Measurements from ENCODE around the gene HK2. TPM values are rescaled to one million over a fixed set of nuclear protein-coding genes. Genes with fewer than 3 reads are reported as not detected.

Gene HK2
- total RNA-seq, 1 donor from 2014 or later: 45.8 TPM

DNA sequence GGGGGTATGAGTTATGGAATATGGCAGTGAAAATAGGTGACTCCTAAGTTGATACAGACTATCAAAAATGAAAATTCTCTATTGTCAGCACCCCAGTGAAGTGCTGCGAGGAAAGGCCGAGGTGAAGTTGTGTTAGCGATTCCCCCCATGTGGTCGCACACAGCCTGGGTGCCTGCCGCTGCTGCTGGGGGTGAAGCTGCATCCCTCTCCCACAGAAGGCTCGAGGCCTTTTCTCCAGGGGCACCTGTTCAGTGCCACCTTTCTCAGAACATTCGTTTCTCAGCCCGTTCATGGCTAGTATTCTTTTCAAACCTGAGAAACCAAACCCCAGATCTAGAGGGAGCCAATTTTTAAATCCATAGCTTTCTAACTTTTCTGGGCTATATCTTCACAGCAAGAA lies 23.8 kb downstream of the HK2 start:
- no peak for DNase-seq

DNA sequence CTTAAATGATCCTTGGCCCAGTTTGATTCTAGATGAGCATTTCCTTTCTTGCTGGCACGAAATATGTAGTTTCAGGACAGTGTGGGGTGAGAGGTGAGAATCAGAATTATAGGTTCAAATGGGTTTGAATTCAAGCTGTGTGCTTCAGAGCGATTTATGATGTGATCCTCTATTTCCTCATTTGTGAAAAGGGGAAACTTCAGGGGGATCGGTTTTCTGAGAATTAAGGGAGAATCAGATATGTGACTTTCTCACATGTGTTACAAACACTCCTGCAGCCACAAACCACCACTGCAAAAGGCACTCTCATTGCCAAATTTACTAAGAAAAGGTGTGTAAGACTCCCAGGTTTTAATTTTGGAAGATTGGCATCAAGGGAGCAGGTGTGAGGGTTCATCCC lies 24.4 kb downstream of the HK2 start:
- DNase-seq: no peak

DNA sequence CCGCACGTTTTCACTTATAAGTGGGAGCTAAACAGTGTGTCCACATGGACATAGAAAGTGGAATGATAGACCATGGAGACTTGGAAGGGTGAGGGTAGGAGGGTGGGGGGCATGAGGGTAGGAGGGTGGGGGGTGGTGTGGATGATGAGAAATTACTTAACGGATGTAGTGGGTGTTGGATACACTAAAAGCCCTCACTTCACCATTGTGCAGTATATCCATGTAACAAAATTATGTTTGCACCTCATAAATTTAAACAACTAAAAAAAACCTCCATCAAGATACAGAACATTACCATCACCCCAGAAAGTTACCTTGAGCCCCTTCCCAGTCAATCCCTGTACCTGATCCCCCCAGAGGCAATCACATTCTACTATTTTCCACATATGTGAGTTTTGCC lies 26.2 kb downstream of the HK2 start:
- DNase-seq: no peak

- DNase-seq: no peak
Observed at GRCh38 chr2:74860521-74860920, 26.6 kb downstream of the HK2 start.

GRCh38 chr2:74861531-74861930 lies 27.6 kb downstream of the HK2 start:
- DNase-seq: no peak

DNA sequence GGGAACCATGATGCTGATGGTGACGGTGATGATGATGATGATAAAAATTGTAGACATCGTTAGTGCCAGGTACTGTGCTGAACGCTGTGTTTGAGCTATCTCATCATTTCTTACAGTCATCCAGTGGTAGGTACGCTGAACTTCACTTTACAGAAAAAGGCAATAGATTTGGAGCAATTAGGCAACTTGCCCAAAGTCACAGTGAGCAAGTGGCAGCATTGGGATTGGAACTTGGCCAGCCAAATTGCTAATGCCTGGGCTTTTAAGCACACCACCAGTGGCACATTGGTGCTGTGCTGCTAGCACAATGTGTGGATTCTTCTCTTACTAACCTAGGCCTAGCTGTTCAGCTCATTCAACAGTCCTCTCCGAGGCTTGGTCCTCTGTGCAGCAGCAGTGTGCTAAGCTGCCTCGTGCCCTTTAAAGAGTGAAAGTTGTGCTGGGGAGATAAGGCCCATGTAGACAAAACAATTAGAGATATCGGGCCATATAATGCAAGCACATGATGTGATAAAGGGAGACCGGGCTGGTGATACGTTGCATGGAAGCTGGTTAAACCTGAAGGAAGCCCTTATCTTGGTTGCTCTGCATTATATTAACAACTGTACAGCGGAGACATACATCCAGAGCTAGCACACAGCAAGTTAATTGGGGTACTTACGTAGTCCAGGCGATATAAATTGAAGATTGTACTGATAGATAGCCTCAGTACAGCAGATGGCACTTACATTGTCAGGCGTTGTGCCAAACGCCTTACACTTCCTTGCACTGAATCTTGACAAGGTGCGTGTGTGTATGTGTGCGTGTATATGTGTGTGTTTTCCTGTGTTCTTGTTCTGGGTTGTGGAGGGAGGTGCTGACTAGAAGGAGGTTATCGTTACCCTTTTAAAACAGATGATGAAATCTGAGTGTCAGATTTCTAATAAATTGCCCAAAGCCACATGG lies 28.4 kb downstream of the HK2 start:
- DNase-seq: no peak

DNA sequence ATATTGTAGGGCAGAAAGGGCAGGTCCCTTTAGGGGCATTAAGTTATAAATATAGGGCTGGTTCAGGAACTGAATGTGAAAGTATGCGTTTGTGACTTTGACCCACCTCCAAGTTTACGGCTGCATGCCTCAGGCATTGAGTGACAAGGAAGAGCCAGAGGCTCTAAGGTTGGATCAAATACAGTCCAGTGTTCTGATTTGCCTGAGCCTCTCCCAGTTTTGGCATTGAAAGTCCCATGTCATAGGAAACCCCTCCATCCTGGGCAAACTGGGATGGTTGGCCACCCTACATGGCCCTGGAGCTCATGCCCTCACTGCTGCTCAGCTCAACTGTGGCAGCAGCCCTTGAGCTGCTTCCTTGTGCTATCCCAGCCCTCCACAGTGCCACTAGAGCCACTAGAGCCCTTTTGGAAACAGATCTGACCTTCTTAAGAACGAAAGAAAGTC lies 29.9 kb downstream of the HK2 start:
- DNase-seq: no peak

DNA sequence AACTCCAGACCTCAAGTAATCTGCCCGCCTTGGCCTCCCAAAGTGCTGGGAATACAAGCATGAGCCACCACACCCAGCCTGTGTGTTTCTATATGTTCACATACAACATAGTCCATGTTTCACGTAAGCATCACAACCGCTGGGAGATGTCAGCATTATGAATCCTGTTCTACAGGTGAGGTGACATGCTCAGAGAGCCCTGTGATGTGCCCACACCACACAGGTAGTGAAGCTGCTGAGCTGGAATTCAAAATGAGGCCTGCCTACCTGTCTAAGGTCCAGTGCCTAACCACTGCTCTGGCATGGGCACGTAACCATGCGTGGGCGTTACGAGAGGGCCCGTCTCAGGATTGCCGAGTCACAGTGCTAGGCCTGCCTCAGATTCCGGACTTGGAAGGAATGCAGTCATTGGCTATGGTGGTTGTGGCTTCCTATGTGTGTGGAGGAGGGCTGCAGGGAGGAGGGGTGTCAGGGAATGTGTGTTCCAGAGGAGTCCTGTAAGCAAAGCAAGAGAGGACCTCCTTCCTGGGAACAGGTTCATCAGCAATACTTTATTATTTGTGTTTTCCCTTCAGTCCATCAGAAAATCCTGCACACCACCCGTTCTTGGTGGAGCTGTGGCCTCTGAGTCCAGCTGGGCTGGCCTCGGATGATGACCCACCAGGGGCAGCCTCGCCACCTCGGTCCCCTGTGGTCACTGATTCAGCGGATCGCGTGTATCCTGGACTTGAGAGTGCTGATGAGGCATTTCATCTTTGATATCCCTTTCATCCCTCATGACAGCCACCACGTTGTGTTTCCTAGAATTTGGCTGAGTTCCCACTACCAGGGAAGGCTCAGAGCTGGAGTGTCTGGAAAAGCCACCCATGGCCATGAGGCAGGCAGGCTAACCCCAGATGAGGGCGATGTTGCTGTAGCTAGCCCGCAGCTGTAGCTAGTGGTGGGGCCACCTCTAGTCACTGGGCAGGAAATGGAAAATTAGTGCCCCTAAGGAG lies 31.1 kb downstream of the HK2 start:
- no peak for DNase-seq

DNA sequence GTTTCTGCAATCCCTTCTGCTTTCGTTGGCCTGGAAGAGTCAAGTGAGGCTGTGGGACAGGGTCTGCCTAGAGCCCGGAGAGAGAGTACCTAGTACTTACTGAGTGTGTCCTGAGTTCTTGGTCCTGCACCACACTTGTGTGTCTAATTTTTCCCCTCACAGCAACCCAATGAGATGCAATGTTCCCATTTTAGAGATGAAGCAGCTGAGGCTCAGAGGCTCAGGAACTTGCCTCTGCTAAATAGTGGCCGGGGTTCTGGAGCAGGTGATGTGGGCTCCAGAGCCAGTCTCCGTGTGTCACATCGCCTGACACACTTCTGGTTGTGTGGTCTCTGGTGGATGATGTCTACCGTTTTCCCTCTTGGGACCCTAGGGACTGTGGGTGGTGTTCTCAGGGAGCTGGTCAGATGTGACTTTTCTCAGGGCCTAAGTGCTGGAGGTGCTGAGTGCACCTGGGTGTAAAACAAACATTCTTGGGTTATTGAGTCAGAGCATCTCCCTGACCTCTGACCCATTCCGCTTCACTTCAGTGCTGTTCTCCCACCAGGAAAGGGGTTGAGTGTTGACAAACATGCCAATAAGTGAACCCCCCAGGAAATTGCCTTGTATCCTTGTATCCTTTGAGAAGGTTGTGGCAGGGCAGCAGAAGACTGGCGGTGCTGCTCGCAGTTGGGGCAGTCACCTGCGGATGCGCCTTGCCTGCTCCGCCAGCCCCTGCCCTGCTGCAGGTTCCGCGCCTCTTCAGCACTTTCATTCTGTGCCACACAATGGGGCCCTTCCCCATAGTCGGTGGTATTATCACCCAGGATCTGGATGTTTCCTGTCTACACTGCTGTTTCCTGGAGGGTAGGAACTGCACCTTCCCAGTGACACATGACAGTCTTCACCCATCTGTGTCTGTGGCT lies 32.1 kb downstream of the HK2 start:
- DNase-seq: no peak

DNA sequence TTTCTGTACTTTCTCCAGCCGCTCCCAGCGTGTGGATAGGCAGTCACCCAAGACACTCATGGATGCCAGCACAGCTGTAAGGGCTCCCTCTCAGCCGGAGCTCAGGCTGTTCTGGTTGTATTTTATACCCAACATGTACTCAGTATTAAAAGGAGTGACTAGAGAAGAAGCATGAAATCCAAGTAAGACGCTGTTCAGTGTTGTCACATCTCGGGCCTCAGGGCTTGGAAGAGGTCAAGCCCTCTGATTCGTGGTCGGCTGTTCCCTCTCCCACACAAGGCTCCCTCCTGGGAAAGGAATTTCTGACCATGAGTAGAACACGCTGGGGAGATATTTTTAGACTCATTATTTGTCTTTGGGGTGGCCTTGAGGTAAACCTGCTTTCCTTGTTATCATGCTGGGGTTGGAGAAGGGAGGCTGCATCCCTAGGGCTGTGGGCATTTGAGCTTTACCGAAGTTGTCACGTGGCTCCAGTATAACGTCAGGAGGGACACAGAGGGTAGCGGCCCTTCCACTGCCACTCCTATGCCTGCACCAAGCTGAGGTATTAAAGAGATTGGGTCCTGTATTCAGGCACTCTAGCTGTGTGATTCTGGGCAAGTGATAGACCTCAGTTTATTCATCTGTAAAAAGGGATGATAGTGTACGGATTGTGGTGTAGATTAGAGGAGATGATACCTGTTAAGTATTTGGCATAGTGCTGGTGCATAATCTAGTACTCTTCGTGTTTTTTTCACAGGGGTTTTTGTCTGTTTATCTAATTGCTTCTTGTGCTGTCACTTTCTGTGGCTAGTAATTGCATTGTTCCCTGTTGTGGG lies 34.1 kb downstream of the HK2 start:
- no peak for DNase-seq

DNA sequence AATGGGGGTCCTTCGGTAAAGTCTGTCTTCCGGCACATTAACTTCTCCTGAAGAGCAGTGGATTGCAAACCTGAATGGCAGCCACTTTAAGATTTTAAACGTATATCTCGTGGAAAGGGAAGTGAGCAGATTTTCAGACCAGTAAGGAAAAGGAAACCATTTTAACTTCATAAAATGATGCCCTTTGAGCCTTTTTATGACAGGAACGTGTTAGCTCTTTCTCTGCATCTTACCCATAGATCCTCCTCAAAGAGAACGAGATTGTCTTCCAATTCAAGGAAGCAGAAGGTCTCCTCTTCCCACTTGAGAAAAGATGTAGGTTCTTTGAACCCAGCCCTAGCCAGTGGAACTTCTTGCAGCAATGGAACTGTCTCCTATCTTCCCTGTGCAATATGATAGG lies 35.6 kb downstream of the HK2 start:
- DNase-seq: no peak

- no peak for DNase-seq
Observed at GRCh38 chr2:74870951-74871350, 37.0 kb downstream of the HK2 start.

DNA sequence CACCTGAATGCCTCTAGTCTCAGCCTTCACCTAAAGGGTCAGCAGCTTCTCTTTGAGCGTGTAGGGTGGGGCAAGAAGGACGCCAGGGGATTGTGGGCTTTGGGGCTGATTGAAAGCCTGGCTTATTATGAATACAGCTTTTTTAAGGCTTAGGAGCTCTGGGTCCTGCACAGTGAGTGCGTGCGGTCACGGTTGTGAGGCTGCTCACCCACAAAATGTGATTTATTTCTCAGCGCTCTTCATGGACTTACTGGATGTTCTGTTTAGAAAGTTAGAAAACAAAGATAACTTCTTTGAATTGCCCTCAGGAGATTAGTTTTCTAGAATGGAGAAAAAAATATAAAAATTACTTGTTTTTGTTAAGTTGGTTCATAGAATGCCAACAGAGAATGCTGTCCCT lies 37.5 kb downstream of the HK2 start:
- DNase-seq: no peak

- no peak for DNase-seq
Observed at GRCh38 chr2:74872389-74872836, 38.5 kb downstream of the HK2 start.

- DNase-seq: no peak
Observed at GRCh38 chr2:74873012-74873665, 39.2 kb downstream of the HK2 start.

GRCh38 chr2:74873678-74874640 lies 40.0 kb downstream of the HK2 start:
- no peak for DNase-seq

GRCh38 chr2:74876081-74876886 lies 42.4 kb downstream of the HK2 start:
- DNase-seq: peak; percentile 28

GRCh38 chr2:74877376-74877775 lies 43.4 kb downstream of the HK2 start:
- DNase-seq: no peak
